Coronary artery (tissue), 2 donors: ENCODE measurements around the gene LDLRAD4.

Experiments used
- DNase-seq: peaks from one replicate; pipeline ENCODE4 v3.0.0-alpha.2; 2017; ENCODE audit warnings: low spot score
- H3K27ac ChIP-seq, 2 donors: fragments of 200-600 bp; sonication (generic); one replicate each; pipeline ENCODE4 v1.5.1; 2016 to 2019
- H3K4me3 ChIP-seq: fragments of 200-600 bp; sonication (generic); 2 replicates; pipeline ENCODE4 v1.5.1; 2016; ENCODE audit warnings: mild to moderate bottlenecking, moderate library complexity
- CTCF ChIP-seq: fragments of 200-600 bp; sonication (generic); IDR thresholded peaks from one replicate; pipeline ENCODE4 v1.5.1; 2019; ENCODE audit warnings: antibody characterized with exemption

The LDLRAD4 gene

GRCh38 chr18:13361431-13361830 is 142.9 kb downstream of the LDLRAD4 start:
- Histone ChIP-seq H3K4me3 (no peak overlapping the region), H3K27ac (no peak overlapping the region)
- DNase-seq: no peak
- no peak for TF ChIP-seq CTCF

DNA sequence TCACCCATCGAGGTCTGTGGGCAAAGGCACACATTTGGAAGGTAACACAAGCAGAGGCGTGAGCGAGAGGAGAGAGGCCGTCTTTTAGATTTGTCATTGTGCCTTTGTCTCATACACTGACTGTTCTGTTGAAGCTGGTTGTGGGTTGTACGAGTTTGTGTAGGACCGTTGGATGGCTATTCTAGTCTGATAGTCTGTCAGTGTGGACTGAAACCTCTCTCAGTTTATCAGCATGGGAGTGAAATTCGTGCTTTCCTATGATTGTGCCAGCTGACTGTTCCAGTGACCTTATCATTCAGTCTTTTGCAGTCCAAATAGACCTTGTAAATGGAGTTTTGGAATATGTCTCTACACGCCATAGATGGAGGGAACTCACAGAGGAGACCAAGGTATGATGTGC is 143.5 kb downstream of the LDLRAD4 start:
- Histone ChIP-seq H3K4me3 (no peak overlapping the region), H3K27ac (no peak overlapping the region)
- no peak for TF ChIP-seq CTCF
- DNase-seq: no peak

GRCh38 chr18:13362607-13363006 is 144.0 kb downstream of the LDLRAD4 start:
- no peak for DNase-seq
- H3K4me3 ChIP-seq: no peak overlapping the region
- no peak overlapping the region for H3K27ac ChIP-seq
- no peak for TF ChIP-seq CTCF

- Histone ChIP-seq H3K4me3 (no peak overlapping the region), H3K27ac (no peak overlapping the region)
- no peak for TF ChIP-seq CTCF
- DNase-seq: no peak
These were observed 144.8 kb downstream of the LDLRAD4 start for GRCh38 chr18:13363359-13363758.

DNA sequence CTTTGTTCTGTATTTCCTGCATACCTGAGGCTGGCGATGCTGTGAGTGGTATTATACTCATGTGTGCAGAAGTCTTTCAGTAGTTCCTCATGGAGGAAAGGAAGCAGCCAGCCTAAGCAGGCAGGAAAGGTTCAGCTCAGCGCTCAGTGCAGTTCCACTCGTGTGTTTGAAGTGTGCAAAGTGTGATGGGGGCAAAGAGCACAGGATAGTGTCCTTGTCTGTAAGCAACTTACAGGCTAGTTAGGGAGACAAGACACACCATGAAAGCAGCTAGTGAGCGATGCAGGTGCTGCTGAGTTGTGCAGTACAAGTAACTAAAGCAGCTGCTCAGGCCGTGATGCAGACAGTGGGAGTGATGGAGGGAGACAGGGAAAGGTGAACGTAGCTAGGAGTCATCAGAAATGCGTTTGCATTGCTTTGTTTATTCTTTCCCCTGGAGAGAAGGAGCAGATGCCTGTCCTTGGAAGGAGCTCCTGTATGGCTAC is 146.2 kb downstream of the LDLRAD4 start:
- Histone ChIP-seq H3K27ac (no peak overlapping the region), H3K4me3 (no peak overlapping the region)
- no peak for DNase-seq
- TF ChIP-seq CTCF: no peak

DNA sequence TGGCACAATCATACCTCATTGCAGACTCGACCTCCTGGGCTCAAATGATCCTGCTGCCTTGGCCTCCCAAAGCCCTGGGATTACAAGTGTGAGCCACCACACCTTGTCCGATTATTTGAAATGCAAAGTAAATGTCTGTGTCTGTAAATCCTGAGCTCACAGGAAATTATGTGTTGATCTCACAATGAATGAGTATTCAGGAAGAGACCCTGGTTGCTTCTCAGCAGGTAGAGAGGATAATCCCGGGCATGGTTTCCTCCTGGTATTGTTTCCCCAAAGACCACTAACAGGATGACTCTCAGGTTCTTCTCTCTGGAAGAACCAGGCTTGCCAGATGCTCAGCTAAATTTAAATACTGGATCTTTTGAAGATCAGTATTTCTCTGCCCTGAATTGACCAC is 147.6 kb downstream of the LDLRAD4 start:
- Histone ChIP-seq H3K27ac (no peak overlapping the region), H3K4me3 (no peak overlapping the region)
- no peak for DNase-seq
- TF ChIP-seq CTCF: no peak

GRCh38 chr18:13366541-13366940 is 148.0 kb downstream of the LDLRAD4 start:
- no peak overlapping the region for H3K27ac ChIP-seq
- TF ChIP-seq CTCF: no peak
- no peak overlapping the region for H3K4me3 ChIP-seq
- no peak for DNase-seq
